Measurements from ENCODE around the gene TACR1.

DNA sequence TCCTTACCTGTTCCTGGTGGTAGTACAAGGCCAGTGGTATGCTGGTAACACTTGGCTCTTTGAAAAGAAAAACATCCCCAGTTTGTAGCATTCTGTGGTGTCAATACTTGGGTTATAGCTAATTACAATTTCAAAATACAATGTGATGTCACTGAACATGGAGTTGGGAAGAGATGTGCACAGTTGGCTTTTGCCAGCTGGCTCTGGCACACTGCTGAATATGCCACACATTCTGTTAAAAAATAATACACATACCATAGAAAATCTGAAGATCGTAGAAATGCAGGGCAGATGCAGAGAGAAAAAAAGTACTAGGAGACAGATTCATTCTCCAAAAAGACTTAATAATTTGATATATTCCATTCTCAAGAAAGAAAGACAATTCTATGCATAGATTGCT, 101.5 kb downstream of the TACR1 start:
- TF ChIP-seq POLR2AphosphoS5 (IDR thresholded peaks at IDR 0.05), result no peak
- TF ChIP-seq, protein P1, sequence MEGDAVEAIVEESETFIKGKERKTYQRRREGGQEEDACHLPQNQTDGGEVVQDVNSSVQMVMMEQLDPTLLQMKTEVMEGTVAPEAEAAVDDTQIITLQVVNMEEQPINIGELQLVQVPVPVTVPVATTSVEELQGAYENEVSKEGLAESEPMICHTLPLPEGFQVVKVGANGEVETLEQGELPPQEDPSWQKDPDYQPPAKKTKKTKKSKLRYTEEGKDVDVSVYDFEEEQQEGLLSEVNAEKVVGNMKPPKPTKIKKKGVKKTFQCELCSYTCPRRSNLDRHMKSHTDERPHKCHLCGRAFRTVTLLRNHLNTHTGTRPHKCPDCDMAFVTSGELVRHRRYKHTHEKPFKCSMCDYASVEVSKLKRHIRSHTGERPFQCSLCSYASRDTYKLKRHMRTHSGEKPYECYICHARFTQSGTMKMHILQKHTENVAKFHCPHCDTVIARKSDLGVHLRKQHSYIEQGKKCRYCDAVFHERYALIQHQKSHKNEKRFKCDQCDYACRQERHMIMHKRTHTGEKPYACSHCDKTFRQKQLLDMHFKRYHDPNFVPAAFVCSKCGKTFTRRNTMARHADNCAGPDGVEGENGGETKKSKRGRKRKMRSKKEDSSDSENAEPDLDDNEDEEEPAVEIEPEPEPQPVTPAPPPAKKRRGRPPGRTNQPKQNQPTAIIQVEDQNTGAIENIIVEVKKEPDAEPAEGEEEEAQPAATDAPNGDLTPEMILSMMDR (IDR thresholded peaks at IDR 0.05), result no peak
